Stimulated activated CD8-positive, alpha-beta memory T cell treated with anti-CD3 and anti-CD28 coated beads, Interleukin-7, amount 100 ng/mL, for 24 hours (primary cell): Measurements from ENCODE around the gene CCNF.

Experiments
- DNase-seq: peaks from one replicate; pipeline ENCODE4 v3.0.0-alpha.2; 2020; ENCODE audit warnings: low read depth

The CCNF gene

DNA sequence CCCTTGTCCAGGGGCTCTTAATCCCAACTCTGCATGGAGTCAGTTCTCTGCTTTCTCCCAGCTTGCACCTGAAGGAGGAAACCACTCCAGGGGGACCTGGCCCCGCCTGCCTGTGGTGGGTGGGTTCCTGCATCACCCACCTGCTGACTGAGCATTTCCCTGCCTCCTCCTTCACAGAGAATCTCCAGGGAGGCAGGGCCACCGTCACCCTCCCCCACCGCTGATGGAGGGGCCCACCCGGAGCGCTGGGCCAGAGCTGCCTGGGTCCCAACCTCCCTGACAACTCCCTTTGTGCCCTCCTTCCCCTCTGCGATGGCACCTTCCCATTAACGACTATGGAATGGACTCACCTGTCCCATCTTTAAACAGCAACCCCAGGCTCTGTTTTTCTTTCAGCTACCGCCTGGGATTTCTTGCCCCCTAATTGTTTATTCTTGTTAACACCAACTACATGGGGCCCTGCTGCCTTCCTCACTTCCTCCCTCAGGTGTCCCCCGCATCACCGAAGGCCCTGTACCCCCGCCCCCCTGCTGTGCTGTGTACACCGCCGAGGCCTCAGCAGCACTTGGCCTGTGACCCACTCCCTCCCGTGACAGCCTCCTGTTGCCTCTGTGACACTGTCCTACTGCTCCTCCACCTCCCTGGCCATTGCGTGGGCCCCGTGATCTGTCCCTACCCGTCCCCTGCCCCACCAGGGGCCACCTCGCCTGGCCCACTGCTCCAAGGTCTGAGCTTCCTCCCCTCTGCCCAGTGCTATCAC, 29.8 kb downstream of the CCNF start:
- DNase-seq = no peak

DNA sequence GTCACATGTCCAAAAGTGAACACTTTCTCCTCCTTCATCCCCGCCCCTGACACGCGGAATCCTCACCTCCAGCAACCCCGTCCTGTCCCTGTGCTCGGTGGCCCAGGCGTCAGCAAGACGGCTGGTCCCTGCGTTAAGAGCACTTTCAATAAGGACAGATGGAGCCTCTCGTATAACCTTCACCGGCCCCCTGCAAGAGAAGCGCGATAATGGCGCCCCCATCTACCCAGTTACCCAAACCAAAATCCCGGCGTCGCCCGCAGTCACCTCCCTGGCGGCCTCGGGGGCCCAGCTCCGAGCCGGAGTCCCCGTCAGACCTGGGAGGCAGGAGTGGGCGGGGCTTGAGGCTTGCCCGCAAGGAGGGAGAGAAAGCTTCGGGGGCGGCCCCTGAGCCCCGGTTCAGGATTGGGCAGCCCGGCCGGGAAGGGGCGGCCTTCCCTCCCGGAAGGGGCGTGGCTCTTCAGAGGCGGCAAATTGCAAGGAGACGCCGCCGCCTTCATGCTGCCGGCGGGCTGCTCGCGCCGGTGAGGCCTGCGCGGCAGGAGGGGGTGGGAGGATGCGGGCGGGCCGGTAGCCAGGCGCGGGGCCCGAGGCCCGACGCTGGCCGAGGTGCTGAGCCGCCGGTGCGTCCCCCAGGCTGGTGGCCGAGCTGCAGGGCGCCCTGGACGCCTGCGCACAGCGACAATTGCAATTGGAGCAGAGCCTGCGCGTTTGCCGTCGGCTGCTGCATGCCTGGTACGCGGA, 30.6 kb downstream of the CCNF start, which contains the start of gene TEDC2:
Gene TEDC2, plus strand, starts transcription at position 463 of the 744 bp plus-strand sequence. Its CDS starts 36 bp downstream, at position 499.
- DNase-seq = peak; percentile 94

DNA sequence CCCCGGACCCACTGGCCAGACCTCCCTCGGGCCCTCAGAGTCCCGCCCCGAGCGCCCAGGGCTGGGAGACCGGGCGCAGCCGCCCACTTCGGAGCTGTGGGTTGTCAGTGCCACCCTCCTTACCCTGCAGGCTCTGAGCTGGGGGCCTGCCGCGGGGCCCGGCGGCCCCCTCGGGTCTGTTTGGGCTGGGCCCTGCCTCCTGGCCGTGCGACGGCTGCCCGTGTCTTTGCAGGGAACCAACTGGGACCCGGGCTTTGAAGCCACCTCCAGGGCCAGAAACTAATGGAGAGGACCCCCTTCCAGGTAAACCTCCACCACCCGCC, 31.1 kb downstream of the CCNF start:
- DNase-seq = no peak

DNA sequence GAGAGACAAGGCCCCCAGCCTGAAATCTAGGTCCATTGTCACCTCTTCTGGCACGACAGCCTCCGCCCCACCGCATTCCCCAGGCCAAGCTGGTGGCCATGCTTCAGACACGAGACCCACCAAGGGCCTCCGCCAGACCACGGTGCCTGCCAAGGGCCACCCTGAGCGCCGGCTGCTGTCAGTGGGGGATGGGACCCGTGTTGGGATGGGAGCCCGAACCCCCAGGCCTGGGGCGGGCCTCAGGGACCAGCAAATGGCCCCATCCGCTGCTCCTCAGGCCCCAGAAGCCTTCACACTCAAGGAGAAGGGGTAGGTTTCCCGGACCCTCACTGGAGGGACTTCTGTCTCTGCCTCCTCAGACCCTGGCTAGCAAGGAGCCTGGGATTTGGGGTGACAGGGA, 31.7 kb downstream of the CCNF start:
- no peak for DNase-seq

DNA sequence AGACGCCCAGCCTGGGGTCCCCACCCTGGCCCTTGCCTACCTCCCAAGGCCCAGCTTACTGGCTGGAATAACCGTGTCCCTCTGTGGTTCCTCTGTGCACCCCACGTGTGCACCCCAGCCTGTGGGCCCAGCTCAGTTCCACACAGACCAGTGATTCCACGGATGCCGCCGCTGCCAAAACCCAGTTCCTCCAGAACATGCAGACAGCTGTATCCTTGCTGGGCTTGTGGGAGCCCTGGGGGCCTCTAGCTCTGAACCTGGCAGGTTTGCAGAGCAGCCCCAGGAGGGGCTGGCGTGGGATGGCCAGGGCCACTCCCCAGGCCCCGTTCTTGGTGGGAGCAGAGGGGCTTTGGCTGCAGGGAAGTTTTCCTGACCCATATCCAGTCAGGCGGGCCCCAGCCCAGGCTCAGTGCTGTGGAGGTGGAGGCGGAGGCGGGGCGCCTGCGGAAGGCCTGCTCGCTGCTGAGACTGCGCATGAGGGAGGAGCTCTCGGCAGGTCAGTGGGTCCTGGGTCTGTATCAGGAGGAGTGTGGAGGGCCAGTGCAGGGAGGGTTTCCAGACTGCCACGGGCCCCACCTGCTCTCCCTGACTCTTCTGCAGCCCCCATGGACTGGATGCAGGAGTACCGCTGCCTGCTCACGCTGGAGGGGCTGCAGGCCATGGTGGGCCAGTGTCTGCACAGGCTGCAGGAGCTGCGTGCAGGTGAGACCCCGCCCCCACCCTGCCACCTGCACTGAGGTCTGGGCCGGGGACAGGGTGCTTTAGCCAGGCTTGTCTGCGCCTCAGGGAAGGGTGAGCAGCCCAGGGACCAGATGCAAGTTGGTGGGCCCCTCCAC, 33.0 kb downstream of the CCNF start:
- no peak for DNase-seq

DNA sequence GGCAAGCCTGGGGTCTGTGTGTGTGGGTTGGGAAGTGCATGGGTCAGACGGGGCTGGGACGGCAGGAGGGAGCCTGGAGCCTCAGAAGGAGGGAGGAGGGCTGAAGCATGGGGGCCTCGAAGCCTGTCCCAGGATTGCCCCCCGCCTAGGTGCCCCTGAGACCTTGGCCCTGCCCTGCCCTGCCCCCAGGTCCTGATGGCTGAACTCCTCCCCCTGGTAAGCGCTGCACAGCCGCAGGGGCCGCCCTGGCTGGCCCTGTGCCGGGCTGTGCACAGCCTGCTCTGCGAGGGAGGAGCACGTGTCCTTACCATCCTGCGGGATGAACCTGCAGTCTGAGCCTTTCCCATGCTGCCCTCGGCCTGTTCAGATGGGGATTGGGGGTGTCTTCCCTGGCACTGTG, 35.1 kb downstream of the CCNF start:
- DNase-seq = no peak

DNA sequence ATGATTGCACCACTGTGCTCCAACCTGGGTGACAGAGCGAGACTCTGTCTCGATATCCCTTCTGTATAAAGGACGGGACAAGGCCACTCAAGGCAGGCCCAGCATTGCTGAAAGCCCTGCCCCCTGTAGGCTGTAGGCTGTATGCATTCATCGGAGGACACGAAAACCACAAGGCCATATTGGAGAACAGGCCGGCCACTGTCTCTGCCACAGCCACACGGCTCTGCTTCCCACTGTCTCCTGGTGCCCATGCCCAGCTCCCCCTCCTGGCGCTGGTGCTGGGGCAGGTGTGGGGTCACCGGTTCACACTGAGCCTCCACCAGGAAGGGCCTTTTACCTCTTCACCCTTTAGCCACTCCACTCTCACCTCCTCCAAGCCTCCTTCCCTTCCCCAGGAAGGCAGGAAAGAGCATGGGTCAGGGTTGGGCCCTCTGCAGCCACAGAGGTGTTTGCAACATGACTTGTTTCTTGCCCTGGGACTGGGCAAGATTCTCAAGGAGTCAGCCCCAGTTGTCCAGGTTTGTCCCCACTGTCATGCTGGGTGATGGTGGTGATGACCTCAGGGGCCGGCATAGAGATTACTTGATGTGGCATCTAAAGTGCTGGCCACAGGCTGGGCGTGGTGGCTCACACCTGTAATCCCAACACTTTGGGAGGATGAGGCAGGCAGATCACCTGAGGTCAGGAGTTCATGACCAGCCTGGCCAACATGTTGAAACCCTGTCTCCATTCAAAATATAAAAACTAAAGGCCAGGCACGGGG, 36.6 kb downstream of the CCNF start:
- DNase-seq = no peak

DNA sequence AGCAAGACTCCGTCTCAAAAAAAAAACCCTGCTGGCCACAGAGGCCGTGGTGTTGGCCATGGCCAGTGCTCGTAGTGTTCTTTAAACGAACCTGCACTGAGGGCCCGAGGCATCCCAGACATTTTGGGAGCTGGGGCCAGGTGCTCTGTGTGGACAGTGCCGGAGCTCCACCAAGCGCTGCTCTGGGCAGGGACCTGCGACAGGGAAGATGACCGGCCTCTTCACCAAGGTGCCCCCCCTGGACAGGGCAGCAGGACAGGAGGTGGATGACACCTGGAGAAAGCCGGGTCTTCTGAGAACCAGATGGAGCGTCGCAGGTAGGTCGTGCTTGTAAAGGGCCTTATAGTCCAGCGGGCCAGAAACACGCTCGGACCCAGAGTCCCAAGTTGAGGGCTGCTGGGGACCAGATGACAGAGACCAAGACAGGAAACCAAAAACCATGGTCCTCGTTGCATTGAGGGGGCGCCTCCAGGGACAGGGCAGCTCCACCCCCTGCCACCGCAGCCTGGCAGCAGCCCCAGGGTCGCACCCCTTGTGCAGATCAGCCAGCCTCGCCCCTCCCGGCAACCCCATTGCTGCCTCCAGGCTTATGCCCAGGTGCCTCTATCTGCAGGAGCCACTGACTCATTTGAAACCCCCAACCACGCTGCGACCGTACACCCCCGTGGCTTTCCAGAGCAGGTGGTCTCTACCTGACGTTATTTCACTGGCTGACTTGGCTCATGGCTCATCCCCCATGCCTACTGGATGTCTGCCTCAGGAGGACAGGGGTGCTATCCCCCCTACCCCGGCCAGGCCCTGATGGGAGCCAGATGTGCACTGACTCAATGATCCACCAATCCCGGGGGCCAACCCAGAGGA, 37.6 kb downstream of the CCNF start:
- DNase-seq = no peak

DNA sequence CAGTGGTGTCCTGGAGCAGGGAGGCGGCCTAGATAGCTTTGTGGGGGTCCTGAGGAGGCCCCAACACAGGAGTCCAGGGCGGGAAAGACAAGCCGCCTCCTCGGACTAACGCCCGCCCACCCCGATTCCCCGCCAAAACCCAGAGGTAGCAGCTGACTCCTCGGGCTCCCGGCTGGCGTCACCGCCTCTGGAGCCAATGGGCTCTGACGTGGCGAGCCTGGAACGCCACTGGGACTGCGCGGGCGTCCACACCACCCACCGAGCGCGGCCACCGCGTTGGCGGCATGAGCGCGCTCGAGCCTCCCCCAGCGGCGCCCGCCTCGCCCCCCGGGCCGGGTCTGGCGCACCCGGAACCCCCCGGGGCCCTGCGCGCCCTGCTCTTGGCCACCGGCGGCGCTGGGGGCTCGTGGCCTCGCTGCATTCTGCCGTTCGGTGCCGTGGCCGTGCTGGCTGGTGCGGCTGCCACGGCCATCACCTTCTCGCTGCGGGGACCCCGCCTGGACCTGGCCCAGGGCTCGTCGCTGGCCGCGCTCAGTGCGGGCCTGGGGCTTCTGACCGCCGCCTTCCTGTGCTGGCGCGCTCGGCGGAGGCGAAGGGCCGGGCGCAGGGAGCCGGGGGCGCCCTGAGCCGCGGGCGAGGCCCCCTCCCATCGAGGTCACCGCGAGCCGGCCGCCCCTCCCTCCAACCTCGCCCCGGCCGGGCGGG, 38.4 kb downstream of the CCNF start:
- DNase-seq = no peak

DNA sequence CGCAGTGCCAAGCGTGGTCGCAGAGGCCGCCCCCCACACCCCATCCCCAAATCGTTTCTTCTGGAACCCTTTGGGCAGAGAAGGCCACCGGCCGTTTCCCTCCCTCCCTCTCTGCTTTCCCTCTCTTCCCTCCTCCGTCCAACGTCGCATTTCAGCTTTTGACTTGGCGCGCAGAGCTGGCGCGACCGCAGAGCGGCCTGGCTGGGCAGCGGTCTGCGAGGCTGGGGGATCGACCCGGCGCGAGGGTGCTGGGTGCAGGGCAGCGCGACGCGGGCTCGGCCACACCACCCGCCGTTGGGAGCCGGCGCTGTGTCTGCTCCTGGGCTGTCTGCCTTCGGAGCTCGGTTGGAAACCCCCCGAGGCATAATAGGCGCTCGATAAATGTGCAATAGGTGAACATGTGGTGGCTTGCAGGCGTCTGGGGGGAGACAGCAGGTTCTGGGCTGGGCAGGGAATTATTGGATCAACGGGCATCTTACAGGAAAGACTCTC, 39.0 kb downstream of the CCNF start:
- no peak for DNase-seq

DNA sequence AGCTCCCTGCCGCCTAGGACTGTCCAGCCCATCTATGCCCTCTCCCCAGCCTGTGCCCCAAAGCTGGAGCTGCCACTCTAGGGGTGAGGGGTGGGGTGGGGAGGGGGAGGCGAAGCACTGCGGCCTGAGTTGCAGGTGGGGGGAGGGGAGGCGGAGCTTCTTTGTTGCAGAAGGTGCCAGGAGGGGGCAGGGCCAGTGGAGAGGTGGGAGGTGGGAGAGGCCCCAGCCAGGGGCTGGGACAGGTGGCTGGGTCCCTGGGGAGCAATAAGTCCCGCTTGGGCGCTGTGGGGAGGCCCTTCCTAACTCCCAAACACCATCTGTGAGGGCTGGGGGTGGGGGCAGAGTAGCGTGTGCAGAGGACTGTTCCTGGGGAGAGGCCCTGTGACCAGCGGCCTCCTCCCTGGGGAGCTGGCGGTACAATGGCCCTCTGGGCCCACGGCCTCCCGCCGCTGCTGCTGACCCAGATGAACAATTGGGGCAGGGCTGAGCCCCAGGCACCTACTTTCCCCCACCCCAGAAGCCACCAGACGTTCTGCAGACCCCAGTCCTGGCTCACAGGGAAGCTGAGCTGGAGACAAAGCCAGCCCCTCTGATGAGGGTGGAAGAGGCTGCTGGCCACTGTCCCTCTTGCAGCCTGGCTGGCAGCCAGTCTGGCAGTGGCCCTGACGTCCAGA, 39.6 kb downstream of the CCNF start:
- no peak for DNase-seq

DNA sequence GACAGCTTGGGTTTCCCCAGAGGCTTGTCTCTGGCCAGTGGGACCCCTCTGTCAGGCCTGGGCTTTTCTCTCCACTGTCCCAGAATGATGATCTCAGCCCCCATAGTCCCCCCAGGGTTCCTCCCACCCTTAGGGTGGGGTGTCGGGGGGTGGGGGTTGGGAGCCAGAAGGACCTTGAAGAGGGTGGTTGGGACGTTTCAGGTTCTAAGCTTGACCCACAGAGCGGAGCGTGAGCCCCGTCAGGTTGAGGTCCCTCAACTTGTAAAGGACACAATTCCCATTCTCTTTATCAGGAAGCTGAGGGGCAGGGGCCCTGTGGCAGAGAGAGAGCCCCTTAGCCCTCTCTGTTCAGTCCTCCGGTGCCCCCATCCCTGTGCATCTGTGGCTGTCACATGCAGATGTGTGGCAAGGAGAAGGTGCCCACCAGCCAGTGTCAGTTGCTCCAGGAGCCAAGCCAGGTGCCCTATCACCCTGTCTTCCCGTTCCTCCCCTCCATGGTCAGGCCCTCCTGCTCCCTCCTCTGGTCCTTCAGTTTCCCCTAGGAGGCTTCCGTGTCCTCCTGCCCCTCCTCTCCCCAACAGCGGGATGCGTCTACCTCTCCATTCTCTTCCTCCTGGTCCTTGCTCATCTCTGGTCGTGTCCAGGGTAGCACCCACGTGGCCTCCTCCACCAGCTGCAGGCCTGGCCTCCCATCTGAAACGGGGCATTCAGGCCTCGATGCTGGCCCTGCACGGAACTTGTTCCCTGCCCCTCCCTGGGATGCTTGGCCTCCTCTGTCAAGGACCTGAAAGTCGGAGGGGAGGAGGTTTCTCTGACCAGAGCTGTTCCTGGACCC, 40.4 kb downstream of the CCNF start:
- DNase-seq = no peak

DNA sequence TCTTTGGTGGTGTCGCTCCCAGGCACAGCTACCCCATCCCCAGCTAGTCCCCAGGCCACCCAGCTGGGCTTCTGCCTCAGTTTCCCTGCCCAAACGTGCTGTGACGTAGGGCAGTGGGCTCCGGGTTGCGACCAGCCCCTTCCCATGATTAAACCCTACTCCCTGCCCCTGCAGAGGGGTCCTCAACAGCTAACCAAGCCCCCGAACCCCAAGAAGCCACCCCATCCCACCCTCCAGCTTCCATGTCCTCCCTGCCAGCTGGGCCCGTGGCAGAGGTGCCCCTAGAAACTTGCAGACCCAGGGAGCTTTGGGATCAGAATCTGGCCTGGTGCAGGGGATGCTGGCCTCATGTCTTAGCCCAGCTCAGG, 41.0 kb downstream of the CCNF start:
- DNase-seq = no peak

DNA sequence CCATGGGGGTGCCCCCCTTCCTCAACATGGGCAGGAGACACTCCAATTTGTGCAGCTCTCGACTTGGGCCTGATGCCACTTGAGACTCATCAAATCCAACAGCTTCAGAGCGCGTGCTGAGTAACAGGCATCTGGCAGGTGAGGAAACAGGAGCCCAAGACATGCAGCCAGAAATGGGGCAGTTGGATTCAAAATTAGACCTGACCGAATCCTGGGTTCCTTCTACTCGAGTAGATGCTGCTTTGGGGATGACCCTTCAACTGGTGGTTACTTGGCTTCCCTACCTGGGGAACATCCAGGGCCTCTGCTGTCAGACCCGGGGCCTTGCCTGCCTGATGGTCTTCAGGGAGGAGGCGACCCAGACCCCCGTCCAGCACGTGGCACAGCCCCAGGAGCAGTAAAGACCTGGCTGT, 41.4 kb downstream of the CCNF start:
- no peak for DNase-seq

DNA sequence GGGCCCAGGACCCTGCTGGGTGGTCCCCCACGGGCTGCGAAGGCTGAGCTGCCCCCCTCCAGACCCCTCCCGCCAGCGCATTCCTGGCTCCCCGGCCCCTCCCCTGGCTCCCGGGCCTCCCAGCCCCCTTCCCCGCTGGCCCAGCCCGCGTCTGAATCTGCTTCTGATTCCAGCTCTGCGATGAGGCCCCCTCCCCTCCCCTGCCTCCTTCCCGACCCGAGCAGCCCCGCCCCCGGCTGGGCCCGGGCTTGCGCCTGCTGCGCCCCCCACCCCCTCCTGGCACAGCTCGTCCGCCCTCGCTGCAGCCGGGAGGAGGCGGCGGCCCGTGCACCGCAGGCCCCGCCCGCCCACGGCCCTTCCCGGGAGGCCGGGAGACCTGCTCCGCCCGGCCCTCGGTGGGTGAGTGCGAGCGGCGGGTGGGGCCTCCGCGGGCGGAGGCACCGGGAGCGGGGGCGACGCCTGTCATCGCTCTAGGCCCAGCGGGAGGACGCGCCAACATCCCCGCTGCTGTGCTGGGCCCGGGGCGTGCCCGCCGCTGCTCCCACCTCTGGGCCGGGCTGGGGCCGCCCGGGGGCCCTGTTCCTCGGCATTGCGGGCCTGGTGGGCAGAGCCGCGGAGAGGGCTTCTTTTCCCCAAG, 41.9 kb downstream of the CCNF start, which contains the start of gene NTN3:
Gene NTN3, plus strand, starts transcription at position 282 of the 637 bp plus-strand sequence. CDS start 405 bp downstream, outside the sequence.
- DNase-seq = no peak

DNA sequence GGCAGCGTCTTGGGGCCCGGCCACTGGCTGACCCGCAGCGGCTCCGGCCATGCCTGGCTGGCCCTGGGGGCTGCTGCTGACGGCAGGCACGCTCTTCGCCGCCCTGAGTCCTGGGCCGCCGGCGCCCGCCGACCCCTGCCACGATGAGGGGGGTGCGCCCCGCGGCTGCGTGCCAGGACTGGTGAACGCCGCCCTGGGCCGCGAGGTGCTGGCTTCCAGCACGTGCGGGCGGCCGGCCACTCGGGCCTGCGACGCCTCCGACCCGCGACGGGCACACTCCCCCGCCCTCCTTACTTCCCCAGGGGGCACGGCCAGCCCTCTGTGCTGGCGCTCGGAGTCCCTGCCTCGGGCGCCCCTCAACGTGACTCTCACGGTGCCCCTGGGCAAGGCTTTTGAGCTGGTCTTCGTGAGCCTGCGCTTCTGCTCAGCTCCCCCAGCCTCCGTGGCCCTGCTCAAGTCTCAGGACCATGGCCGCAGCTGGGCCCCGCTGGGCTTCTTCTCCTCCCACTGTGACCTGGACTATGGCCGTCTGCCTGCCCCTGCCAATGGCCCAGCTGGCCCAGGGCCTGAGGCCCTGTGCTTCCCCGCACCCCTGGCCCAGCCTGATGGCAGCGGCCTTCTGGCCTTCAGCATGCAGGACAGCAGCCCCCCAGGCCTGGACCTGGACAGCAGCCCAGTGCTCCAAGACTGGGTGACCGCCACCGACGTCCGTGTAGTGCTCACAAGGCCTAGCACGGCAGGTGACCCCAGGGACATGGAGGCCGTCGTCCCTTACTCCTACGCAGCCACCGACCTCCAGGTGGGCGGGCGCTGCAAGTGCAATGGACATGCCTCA, 42.6 kb downstream of the CCNF start:
- no peak for DNase-seq

DNA sequence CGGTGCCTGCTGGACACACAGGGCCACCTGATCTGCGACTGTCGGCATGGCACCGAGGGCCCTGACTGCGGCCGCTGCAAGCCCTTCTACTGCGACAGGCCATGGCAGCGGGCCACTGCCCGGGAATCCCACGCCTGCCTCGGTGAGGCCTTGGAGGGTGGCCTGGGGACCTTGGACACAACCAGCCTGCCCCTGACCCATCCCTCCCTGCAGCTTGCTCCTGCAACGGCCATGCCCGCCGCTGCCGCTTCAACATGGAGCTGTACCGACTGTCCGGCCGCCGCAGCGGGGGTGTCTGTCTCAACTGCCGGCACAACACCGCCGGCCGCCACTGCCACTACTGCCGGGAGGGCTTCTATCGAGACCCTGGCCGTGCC, 43.2 kb downstream of the CCNF start:
- no peak for DNase-seq
